Activated CD4-positive, alpha-beta T cell treated with anti-CD3 and anti-CD28 coated beads, Interleukin-2, amount 10 ng/mL, durations not matched to agents 24 days and 14 days (primary cell): ENCODE data around the gene TMSB15C. TPM values are rescaled to one million over a fixed set of nuclear protein-coding genes. Genes with fewer than 3 reads are reported as not detected.
A peak's percentile ranks its signal among the peaks of the same experiment; 100 is the strongest.
"Not testable (repeated sequence)": the region's sequence is repeated elsewhere in the genome, so short reads cannot be mapped to it uniquely, and the experiment has no call there.

Experiments
- DNase-seq: peaks from one replicate; pipeline ENCODE4 v3.0.0; 2022
- H3K27ac Mint-ChIP-seq: one replicate; pipeline ENCODE4 v1.8.0; 2022; ENCODE audit warnings: mild to moderate bottlenecking, mixed read lengths
- H3K27me3 Mint-ChIP-seq: one replicate; pipeline ENCODE4 v1.8.0; 2022; ENCODE audit warnings: mixed read lengths
- H3K36me3 Mint-ChIP-seq: one replicate; pipeline ENCODE4 v1.8.0; 2022; ENCODE audit warnings: low read depth, mild to moderate bottlenecking, mixed read lengths
- H3K4me1 Mint-ChIP-seq: one replicate; pipeline ENCODE4 v1.8.0; 2021; ENCODE audit warnings: mixed read lengths
- H3K4me3 Mint-ChIP-seq: one replicate; pipeline ENCODE4 v1.8.0; 2022; ENCODE audit warnings: mild to moderate bottlenecking, moderate library complexity, mixed read lengths
- H3K9me3 Mint-ChIP-seq: one replicate; pipeline ENCODE4 v1.8.0; 2021; ENCODE audit warnings: mixed read lengths
- intact Hi-C: fragments of 100-400 bp; cut with micrococcal nuclease; formaldehyde crosslinking; loops from one replicate; pipeline ENCODE4 v1.15.1; 2023
- total RNA-seq: library from RNA; stranded (reverse); gene quantifications from 2 replicates; pipeline ENCODE4 v1.2.3, GENCODE V29; 2022

TMSB15C gene
- total RNA-seq = 3.1 and 3.6 TPM in 2 replicates

DNA sequence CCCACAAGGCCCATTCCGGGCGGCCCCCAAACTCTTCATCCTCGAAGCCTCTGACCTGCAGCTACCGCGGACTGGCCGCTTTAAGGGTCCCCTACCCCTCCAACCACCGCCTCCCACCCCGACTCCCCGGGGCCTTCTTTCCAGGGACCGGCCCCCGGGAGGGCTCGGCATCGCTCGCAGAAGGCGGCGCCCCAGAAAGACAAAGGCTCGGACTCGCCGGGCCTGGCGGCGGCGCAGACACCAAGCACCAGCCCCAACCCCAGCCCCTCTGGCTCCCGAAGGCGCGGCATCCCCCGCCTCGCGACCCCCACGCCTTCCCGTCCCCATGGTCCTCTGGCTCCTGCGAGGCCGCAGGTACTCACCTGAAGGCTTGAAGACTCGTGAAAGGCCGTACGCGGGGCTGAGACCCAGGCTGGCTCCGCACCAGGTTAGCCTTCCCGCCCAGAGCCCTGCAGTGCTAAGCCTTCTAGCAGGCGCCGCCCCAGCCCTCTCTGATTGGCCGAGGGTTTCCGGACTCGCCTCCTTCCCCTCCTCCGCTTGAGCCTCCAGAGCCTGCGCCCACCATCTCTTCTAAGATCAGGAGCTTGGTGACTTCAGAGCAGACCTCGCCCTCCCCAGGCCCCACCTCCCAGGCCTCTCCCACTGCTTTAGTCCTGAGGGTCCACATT lies at the start of gene TMSB15C:
TMSB15C (minus strand) TSS at position 459 of the 668 bp plus-strand sequence.
- H3K27ac Mint-ChIP-seq, DNase-seq, H3K4me1 Mint-ChIP-seq, H3K27me3 Mint-ChIP-seq, H3K36me3 Mint-ChIP-seq, H3K9me3 Mint-ChIP-seq, intact Hi-C loops, H3K4me3 Mint-ChIP-seq: not testable (repeated sequence)

GRCh38 chrX:104122829-104123228 lies 46.8 kb upstream of the TMSB15C start:
- Mint-ChIP-seq H3K27me3 (no peaks in the 10 kb centered on the region), H3K9me3 (no peaks in the 10 kb centered on the region), H3K36me3 (no peaks in the 10 kb centered on the region), H3K27ac (peak overlapping the region; percentile 51), H3K4me1 (peaks cover 15% of the 10 kb centered on the region), H3K4me3 (peak overlapping the region; percentile 26)
- intact Hi-C loops = no loop called here
- DNase-seq = peak; percentile 57

DNA sequence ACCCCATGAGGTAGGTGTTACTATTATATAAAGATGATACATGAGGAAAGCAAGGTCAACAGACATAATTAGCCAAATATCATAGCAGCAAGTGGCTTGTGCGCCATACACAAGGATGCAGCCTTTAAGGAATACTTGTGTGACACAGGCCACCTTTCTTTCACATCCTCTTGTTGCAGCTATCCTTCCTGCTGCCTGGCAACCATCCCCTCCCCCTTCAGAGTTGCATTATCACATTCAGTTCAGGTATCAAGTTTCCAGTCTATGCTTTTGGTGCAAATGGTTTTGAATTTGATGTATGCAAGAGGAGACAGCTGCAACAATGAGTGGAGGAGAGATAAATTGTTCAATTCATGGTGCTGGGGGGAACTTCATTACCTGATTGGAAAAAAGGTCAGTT lies 42.7 kb upstream of the TMSB15C start:
- intact Hi-C loops = no loop called here
- Mint-ChIP-seq H3K36me3 (no peaks in the 10 kb centered on the region), H3K9me3 (no peaks in the 10 kb centered on the region), H3K27me3 (no peaks in the 10 kb centered on the region), H3K27ac (no peak overlapping the region), H3K4me3 (no peak overlapping the region), H3K4me1 (peaks cover 19% of the 10 kb centered on the region)
- no peak for DNase-seq

DNA sequence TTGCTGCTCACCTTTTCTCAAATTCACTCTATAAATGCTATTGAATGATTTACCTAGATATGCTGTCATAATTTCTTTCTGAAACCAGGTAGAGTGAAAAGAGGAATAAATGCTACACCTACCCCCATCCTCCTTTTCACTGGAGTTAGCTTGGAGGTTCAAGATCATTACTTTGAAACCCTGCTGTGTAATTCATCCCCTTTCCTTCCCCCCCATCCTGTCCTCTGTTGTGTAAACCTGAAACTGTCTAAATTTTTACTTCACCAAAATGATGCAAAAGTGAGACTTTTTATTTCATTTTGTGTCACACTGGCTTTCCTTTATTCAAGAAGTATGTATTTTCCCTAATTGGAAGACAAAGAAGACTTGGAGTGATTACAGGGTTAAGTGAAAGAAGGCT lies 41.7 kb upstream of the TMSB15C start:
- Mint-ChIP-seq H3K36me3 (no peaks in the 10 kb centered on the region), H3K4me3 (no peak overlapping the region), H3K27ac (no peak overlapping the region), H3K4me1 (peaks cover 17% of the 10 kb centered on the region), H3K27me3 (peaks cover 2% of the 10 kb centered on the region), H3K9me3 (no peaks in the 10 kb centered on the region)
- no peak for DNase-seq
- intact Hi-C loops = no loop called here

GRCh38 chrX:104113222-104113965 lies 37.4 kb upstream of the TMSB15C start:
- Mint-ChIP-seq H3K36me3 (no peaks in the 10 kb centered on the region), H3K27me3 (peaks cover 2% of the 10 kb centered on the region), H3K9me3 (no peaks in the 10 kb centered on the region), H3K4me1 (peaks cover 18% of the 10 kb centered on the region), H3K27ac (peak overlapping the region; percentile 47), H3K4me3 (peak overlapping the region; percentile 88)
- DNase-seq = peak; percentile 81
- intact Hi-C loops = loop anchor here (1.0 to 5.0 kb wide), 4 partner anchors 15 to 426 kb away; partner anchors contain the start of gene MORF4L2

- peak within 1 kb of the TSS; percentile 71 for H3K27ac Mint-ChIP-seq
- intact Hi-C loops = loop anchor here (2.0 to 5.0 kb wide), 3 partner anchors 24 to 425 kb away; partner anchors contain the start of gene MORF4L2
- DNase-seq = peak; percentile 76
Measured at GRCh38 chrX:104112326-104112951, 36.4 kb upstream of the TMSB15C start, which contains the start of gene ZCCHC18. ZCCHC18 (plus strand) TSS chrX:104112523; CDS start chrX:104114112, 1,589 bp downstream.

GRCh38 chrX:104110491-104111240 lies 34.6 kb upstream of the TMSB15C start:
- not testable (repeated sequence) for H3K9me3 Mint-ChIP-seq, H3K36me3 Mint-ChIP-seq, H3K27ac Mint-ChIP-seq, H3K27me3 Mint-ChIP-seq, H3K4me3 Mint-ChIP-seq, DNase-seq, H3K4me1 Mint-ChIP-seq
- intact Hi-C loops = loop anchor here (5.0 kb wide), 2 partner anchors 263 to 423 kb away; partner anchors contain the start of gene MORF4L2

More at GRCh38 chrX:104112326-104112951, 36.4 kb upstream of the TMSB15C start, which contains the start of gene ZCCHC18:
- no peaks in the 10 kb centered on the region for H3K9me3 Mint-ChIP-seq
- no peaks in the 10 kb centered on the region for H3K36me3 Mint-ChIP-seq
- H3K4me1 Mint-ChIP-seq = peaks cover 10% of the 10 kb centered on the region
- peak within 1 kb of the TSS; percentile 88 for H3K4me3 Mint-ChIP-seq
- peaks cover 2% of the 10 kb centered on the region for H3K27me3 Mint-ChIP-seq

GRCh38 chrX:104108955-104109354 lies 32.9 kb upstream of the TMSB15C start:
- peaks cover 2% of the 10 kb centered on the region for H3K27me3 Mint-ChIP-seq
- no peaks in the 10 kb centered on the region for H3K9me3 Mint-ChIP-seq
- intact Hi-C loops = no loop called here
- no peak overlapping the region for H3K4me3 Mint-ChIP-seq
- DNase-seq = no peak
- H3K4me1 Mint-ChIP-seq = peaks cover 9% of the 10 kb centered on the region
- no peaks in the 10 kb centered on the region for H3K36me3 Mint-ChIP-seq
- no peak overlapping the region for H3K27ac Mint-ChIP-seq

- no peaks in the 10 kb centered on the region for H3K27me3 Mint-ChIP-seq
- H3K4me1 Mint-ChIP-seq = no peaks in the 10 kb centered on the region
- H3K9me3 Mint-ChIP-seq = no peaks in the 10 kb centered on the region
- no peak for DNase-seq
- intact Hi-C loops = no loop called here
- no peak overlapping the region for H3K4me3 Mint-ChIP-seq
- H3K27ac Mint-ChIP-seq = no peak overlapping the region
- H3K36me3 Mint-ChIP-seq = no peaks in the 10 kb centered on the region
Measured at GRCh38 chrX:104105330-104106262, 29.6 kb upstream of the TMSB15C start.

DNA sequence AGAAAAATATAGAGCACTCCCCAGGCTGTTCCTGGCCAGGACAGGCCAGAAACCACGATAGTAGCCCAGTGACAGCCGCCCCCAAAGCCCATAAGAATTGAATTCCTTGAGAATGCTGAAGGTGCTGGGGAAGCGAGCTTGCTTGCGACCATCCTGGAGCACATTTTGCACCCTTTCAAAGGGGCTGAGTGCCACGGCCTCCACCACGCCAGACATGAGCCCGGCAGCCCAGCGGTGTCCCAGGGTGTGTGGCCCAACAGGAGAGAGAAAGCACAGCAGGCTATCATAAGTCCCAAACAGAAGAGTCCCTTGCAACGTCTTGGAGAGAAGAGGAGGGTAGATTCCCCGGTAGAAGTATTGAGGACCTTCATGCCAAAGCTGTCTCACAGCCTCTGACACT lies 28.6 kb upstream of the TMSB15C start:
- H3K4me3 Mint-ChIP-seq = no peak overlapping the region
- H3K36me3 Mint-ChIP-seq = no peaks in the 10 kb centered on the region
- no peak overlapping the region for H3K27ac Mint-ChIP-seq
- no peaks in the 10 kb centered on the region for H3K4me1 Mint-ChIP-seq
- no peaks in the 10 kb centered on the region for H3K9me3 Mint-ChIP-seq
- no peak for DNase-seq
- no peaks in the 10 kb centered on the region for H3K27me3 Mint-ChIP-seq
- intact Hi-C loops = no loop called here

DNA sequence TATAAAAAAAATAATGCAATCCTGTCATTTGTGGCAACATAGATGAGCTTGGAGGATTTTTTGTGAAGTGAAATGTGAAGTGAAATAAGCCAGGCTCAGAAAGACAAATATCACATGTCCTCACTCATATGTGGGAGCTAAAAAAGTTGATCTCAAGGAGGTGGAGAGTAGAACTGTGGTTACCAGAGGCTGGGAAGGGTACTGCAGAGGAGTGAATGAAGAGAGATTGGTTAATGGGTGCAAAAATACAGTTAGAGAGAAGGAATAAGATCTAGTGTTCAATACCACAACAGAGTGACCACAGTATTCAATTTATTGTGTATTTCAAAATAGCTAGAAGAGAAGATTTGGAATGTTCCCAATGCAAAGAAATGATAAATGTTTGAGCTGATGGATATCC lies 22.9 kb upstream of the TMSB15C start:
- H3K9me3 Mint-ChIP-seq = no peaks in the 10 kb centered on the region
- peaks cover 10% of the 10 kb centered on the region for H3K27me3 Mint-ChIP-seq
- no peak for DNase-seq
- no peak overlapping the region for H3K27ac Mint-ChIP-seq
- H3K4me3 Mint-ChIP-seq = no peak overlapping the region
- intact Hi-C loops = loop anchor here (1.0 kb wide), 2 partner anchors 14 to 37 kb away; no protein-coding TSS in a partner anchor
- H3K36me3 Mint-ChIP-seq = no peaks in the 10 kb centered on the region
- no peaks in the 10 kb centered on the region for H3K4me1 Mint-ChIP-seq

- H3K4me1 Mint-ChIP-seq = no peaks in the 10 kb centered on the region
- DNase-seq = peak; percentile 79
- intact Hi-C loops = loop anchor here (1.0 kb wide), 2 partner anchors 15 to 38 kb away; no protein-coding TSS in a partner anchor
- H3K9me3 Mint-ChIP-seq = no peaks in the 10 kb centered on the region
- no peaks in the 10 kb centered on the region for H3K36me3 Mint-ChIP-seq
- H3K27ac Mint-ChIP-seq = no peak overlapping the region
- no peak overlapping the region for H3K4me3 Mint-ChIP-seq
- peaks cover 13% of the 10 kb centered on the region for H3K27me3 Mint-ChIP-seq
Measured at GRCh38 chrX:104098151-104098808, 22.2 kb upstream of the TMSB15C start.
